Kidney (tissue), 14 donors: ENCODE measurements around the gene FAM20C. TPM values are rescaled to one million over a fixed set of nuclear protein-coding genes. Genes with fewer than 3 reads are reported as not detected.

ENCODE experiments used
- DNase-seq, 5 donors: peaks; one replicate each; pipeline ENCODE4 v3.0.0-alpha.2; 2013 to 2020
- FAIRE-seq: peaks from 2 replicates; lab custom pipeline; 2012; peaks lifted over from hg19 to GRCh38; lab: Jason Lieb, UNC
- H3K27ac ChIP-seq, 2 donors: one replicate each; pipeline ENCODE4 v1.7.0; 2013; ENCODE audit warnings: low read depth in 2 of 2, low read length in 2 of 2, inconsistent platforms in 1 of 2
- H3K27me3 ChIP-seq: one replicate; pipeline ENCODE4 v1.7.1; 2013; ENCODE audit warnings: low read length, inconsistent platforms; ENCODE audit not compliant: control insufficient read depth, insufficient read depth
- H3K36me3 ChIP-seq, 3 donors: one replicate each; pipeline versions ENCODE4 v1.7.0 to v1.7.1; 2013; ENCODE audit warnings: low read length in 3 of 3, control low read depth in 1 of 3, inconsistent platforms in 1 of 3; ENCODE audit not compliant: insufficient read depth in 3 of 3, control insufficient read depth in 2 of 3
- H3K4me1 ChIP-seq, 3 donors: one replicate each; pipeline versions ENCODE4 v1.7.0 to v1.7.1; 2013; ENCODE audit warnings: low read length in 3 of 3, inconsistent platforms in 1 of 3, low read depth in 1 of 3; ENCODE audit not compliant: control insufficient read depth in 2 of 3, insufficient read depth in 2 of 3
- H3K4me3 ChIP-seq, 3 donors: one replicate each; pipeline versions ENCODE4 v1.7.0 to v1.8.1; 2013; ENCODE audit warnings: low read length in 3 of 3, control low read depth in 1 of 3, inconsistent platforms in 1 of 3
- H3K9ac ChIP-seq, 3 donors: one replicate each; pipeline versions ENCODE4 v1.7.0 to v1.7.1; 2013; ENCODE audit warnings: low read length in 3 of 3, control low read depth in 1 of 3, inconsistent platforms in 1 of 3
- H3K9me3 ChIP-seq, 3 donors: one replicate each; pipeline versions ENCODE4 v1.7.0 to v1.7.1; 2013; ENCODE audit warnings: low read length in 3 of 3, control low read depth in 1 of 3, inconsistent platforms in 1 of 3; ENCODE audit not compliant: control insufficient read depth in 2 of 3, insufficient read depth in 1 of 3
- intact Hi-C: fragments of 100-400 bp; cut with DNase I; formaldehyde crosslinking; loops from one replicate; pipeline ENCODE4 v1.11.1; 2022
- polyA plus RNA-seq: library from polyadenylated mRNA; stranded (reverse); fragments of 350-450 nt; fragmentation: Illumina TruSeq; extraction: RNeasy Lipid Tissue Mini Kit (QIAGEN cat#74804); gene quantifications from one replicate; pipeline ENCODE4 v1.2.3, GENCODE V29; 2014; ENCODE audit warnings: low read depth, low replicate concordance; ENCODE audit not compliant: insufficient read depth
- total RNA-seq: library from RNA; stranded (reverse); fragmentation: NEBNext Ultra II Directional; extraction: Animal tissue kit (Norgen Biotek cat#: 25700); gene quantifications from one replicate; pipeline ENCODE4 v1.2.1, GENCODE V29; 2021
- TF ChIP-seq, protein P1 (sequence below): IDR thresholded peaks from 3 replicates; pipeline ENCODE4 v1.5.1; 2012; ENCODE audit warnings: mild to moderate bottlenecking, moderate library complexity, borderline replicate concordance; ENCODE audit not compliant: insufficient read depth; ENCODE audit errors: extremely low read depth
- donor health status: control.
- donor health status: control.
- donor health status: control.
- donor health status: control.
- donor health status: control.
- donor health status: DM: yes; HTN: yes; CAD: no.
- donor health status: Normal renal cell carcinoma (clear cell type).

The FAM20C gene
- total and polyA plus RNA-seq, 2 donors from 2014 or later, result 84.9 to 114 TPM

- H3K9me3 ChIP-seq, result peaks cover 0 to 2% (median 0%) of the 10 kb centered on the region in 3 donors
- H3K9ac ChIP-seq, result peak overlapping the region in 1 of 3 donors; percentile 16
- H3K4me3 ChIP-seq, result no peak overlapping the region
- peak overlapping the region; percentile 72 to 87 for H3K27ac ChIP-seq
- no peak for FAIRE-seq
- DNase-seq, result peak in 1 of 5 donors; percentile 48
- H3K36me3 ChIP-seq, result peaks cover 0 to 4% (median 4%) of the 10 kb centered on the region in 3 donors
- H3K4me1 ChIP-seq, result peaks cover 0 to 31% (median 11%) of the 10 kb centered on the region in 3 donors
- TF ChIP-seq, protein P1, sequence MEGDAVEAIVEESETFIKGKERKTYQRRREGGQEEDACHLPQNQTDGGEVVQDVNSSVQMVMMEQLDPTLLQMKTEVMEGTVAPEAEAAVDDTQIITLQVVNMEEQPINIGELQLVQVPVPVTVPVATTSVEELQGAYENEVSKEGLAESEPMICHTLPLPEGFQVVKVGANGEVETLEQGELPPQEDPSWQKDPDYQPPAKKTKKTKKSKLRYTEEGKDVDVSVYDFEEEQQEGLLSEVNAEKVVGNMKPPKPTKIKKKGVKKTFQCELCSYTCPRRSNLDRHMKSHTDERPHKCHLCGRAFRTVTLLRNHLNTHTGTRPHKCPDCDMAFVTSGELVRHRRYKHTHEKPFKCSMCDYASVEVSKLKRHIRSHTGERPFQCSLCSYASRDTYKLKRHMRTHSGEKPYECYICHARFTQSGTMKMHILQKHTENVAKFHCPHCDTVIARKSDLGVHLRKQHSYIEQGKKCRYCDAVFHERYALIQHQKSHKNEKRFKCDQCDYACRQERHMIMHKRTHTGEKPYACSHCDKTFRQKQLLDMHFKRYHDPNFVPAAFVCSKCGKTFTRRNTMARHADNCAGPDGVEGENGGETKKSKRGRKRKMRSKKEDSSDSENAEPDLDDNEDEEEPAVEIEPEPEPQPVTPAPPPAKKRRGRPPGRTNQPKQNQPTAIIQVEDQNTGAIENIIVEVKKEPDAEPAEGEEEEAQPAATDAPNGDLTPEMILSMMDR, result no peak
- intact Hi-C loops, result no loop called here
- H3K27me3 ChIP-seq, result no peaks in the 10 kb centered on the region
Measured at GRCh38 chr7:226281-226895, 34.0 kb downstream of the FAM20C start.

DNA sequence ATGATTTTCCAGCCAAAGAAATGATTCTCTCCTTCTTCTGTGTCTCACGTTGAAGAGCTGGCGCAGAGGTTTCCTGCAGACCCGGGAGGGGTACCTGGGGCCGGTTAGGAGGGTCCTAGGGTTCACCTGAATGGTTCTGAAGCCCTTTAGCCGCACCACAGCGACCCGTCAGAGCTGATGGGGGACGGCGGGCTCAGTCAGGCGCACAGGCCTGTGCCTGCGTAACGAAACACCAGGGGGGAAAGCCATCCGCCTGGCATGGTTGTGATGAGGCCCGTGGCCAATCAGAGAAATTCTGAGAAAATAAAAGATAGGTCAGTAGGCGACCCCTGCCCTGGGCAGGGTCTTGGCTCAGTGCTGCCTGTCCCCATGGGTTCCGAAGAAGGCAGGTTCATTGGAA lies 35.6 kb downstream of the FAM20C start:
- peaks cover 0 to 30% (median 11%) of the 10 kb centered on the region in 3 donors for H3K4me1 ChIP-seq
- intact Hi-C loops, result no loop called here
- no peaks in the 10 kb centered on the region for H3K9me3 ChIP-seq
- no peak overlapping the region for H3K9ac ChIP-seq
- peaks cover 0 to 4% (median 0%) of the 10 kb centered on the region in 3 donors for H3K36me3 ChIP-seq
- FAIRE-seq (no peak), DNase-seq (no peak)
- TF ChIP-seq, protein P1, result no peak
- H3K27ac ChIP-seq, result peak overlapping the region in 1 of 2 donors; percentile 52
- no peak overlapping the region for H3K4me3 ChIP-seq
- H3K27me3 ChIP-seq, result no peaks in the 10 kb centered on the region

- Histone ChIP-seq H3K27ac (peak overlapping the region; percentile 27 to 52), H3K4me1 (peaks cover 0 to 35% (median 18%) of the 10 kb centered on the region in 3 donors), H3K36me3 (peaks cover 0 to 7% (median 2%) of the 10 kb centered on the region in 3 donors), H3K27me3 (no peaks in the 10 kb centered on the region), H3K4me3 (no peak overlapping the region), H3K9ac (no peak overlapping the region), H3K9me3 (no peaks in the 10 kb centered on the region)
- no peak for DNase-seq
- TF ChIP-seq, protein P1, result no peak
- FAIRE-seq, result no peak
- intact Hi-C loops, result no loop called here
Measured at GRCh38 chr7:228610-229009, 36.2 kb downstream of the FAM20C start.
